Lung (tissue), 12 donors: Measurements from ENCODE around the gene LRP1B. TPM values are rescaled to one million over a fixed set of nuclear protein-coding genes. Genes with fewer than 3 reads are reported as not detected.
A peak's percentile ranks its signal among the peaks of the same experiment; 100 is the strongest.

ENCODE experiments used
- ATAC-seq: fragments of 200-7000 bp; cut with Tn5 transposase; one replicate; pipeline ENCODE4 v1.9.1; 2020; ENCODE audit warnings: moderate number of reproducible peaks; ENCODE audit not compliant: insufficient read depth, low FRiP score
- DNase-seq, 3 donors: peaks; one replicate each; pipeline ENCODE4 v3.0.0-alpha.2; 2013 to 2017
- H3K27ac ChIP-seq, 2 donors: one replicate each; pipeline ENCODE4 v1.5.1; 2013; ENCODE audit warnings: mild to moderate bottlenecking in 2 of 2, moderate library complexity in 2 of 2, control low read depth in 1 of 2, inconsistent platforms in 1 of 2, low read depth in 1 of 2, low read length in 1 of 2
- H3K27me3 ChIP-seq, 3 donors: one replicate each; pipeline ENCODE4 v1.5.1; 2013; ENCODE audit warnings: low read length in 2 of 3; ENCODE audit not compliant: control insufficient read depth in 3 of 3, insufficient read depth in 3 of 3
- H3K36me3 ChIP-seq, 4 donors: one replicate each; pipeline ENCODE4 v1.5.1; 2013; ENCODE audit warnings: low read length in 4 of 4, mild to moderate bottlenecking in 1 of 4, moderate library complexity in 1 of 4; ENCODE audit not compliant: control insufficient read depth in 4 of 4, insufficient read depth in 4 of 4
- H3K4me1 ChIP-seq, 5 donors: one replicate each; pipeline ENCODE4 v1.5.1; 2013; ENCODE audit warnings: low read length in 5 of 5, mild to moderate bottlenecking in 2 of 5, moderate library complexity in 1 of 5; ENCODE audit not compliant: control insufficient read depth in 5 of 5, insufficient read depth in 5 of 5
- H3K4me3 ChIP-seq: one replicate; pipeline ENCODE4 v1.5.1; 2013; ENCODE audit warnings: mild to moderate bottlenecking, control low read depth, moderate library complexity
- H3K9ac ChIP-seq, 2 donors: one replicate each; pipeline ENCODE4 v1.5.1; 2013; ENCODE audit warnings: low read length in 2 of 2, control low read depth in 1 of 2; ENCODE audit not compliant: insufficient read depth in 1 of 2
- H3K9me3 ChIP-seq, 4 donors: one replicate each; pipeline ENCODE4 v1.5.1; 2013; ENCODE audit warnings: low read length in 3 of 4, mild to moderate bottlenecking in 1 of 4, moderate library complexity in 1 of 4; ENCODE audit not compliant: control insufficient read depth in 4 of 4, insufficient read depth in 3 of 4
- CTCF ChIP-seq: IDR thresholded peaks from 2 replicates; pipeline ENCODE4 v1.5.1; 2012; ENCODE audit warnings: mild to moderate bottlenecking; ENCODE audit errors: control extremely low read depth, extremely low read depth
- WGBS, 2 donors: extraction: QIAGEN DNeasy Blood & Tissue Kit; methylation state at CpG; one replicate each; pipeline ENCODE4 v1.1.7; 2013; 5-methylcytosine and 5-hydroxymethylcytosine counted together
- polyA plus RNA-seq, 2 donors: library from polyadenylated mRNA; stranded (reverse); fragments of 200-250 nt; gene quantifications; one replicate each; pipeline ENCODE4 v1.2.1, GENCODE V29; 2013
- total RNA-seq, 2 donors: library from RNA; depleted of rRNA in 1 of 2; stranded (reverse); fragments of >200 nt in 1 of 2; gene quantifications; one replicate each; pipeline ENCODE4 v1.2.1, GENCODE V29; 2014 to 2021
- donor health status: control.
- donor health status: control.
- donor health status: Bipolar disorder and iron deficiency.
- donor health status: healthy.
- donor health status: DM: yes; HTN: yes; CAD: no.

Gene LRP1B
- total and polyA plus RNA-seq, 4 donors = 0.01 to 6.5 (median 0.16) TPM

DNA sequence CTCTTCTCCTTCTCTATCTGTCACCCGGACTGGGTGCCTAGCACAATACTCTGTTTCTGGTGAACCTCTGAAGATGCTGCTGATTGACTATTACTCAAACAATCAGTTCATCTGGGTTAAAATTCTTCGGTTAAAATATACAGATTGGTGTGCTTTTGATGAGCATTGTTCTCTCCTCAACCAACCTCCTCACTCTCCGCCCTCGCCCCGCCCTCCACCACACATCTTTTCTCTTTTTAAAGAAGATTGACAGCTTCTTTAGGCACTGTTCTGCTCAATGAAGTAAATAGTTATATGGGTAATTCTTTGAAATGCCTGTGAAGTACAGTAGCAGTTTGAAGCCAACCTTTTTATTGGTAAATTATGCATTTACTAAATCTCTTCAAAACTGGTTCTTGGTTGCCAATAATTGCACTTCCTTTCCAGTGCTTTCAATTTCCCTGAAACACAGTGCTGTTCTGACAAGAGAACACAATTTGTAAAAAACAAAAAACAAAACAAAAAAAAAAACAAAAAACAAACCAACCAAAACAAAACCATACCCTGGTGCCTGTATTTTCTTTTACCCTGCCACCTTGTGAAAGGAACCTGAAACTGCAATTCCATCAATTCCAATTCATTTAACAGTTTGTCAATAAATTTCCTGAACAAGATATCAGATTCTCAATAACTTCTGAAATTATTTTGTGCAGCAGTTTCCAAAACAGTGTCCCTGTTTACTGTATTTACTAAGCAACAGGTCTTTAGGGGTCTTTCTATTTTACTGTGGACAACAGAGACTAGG is 188.6 kb downstream of the LRP1B start:
- Histone ChIP-seq H3K27ac (no peak overlapping the region), H3K9me3 (no peaks in the 10 kb centered on the region), H3K4me1 (no peaks in the 10 kb centered on the region), H3K9ac (no peak overlapping the region), H3K27me3 (no peaks in the 10 kb centered on the region), H3K36me3 (no peaks in the 10 kb centered on the region), H3K4me3 (no peak overlapping the region)
- TF ChIP-seq CTCF = no peak
- DNase-seq = peak in 1 of 3 donors; percentile 4
- ATAC-seq = no peak
- 83 to 88% methylated on average over 5 of the region's 5 CpGs for WGBS, 2 donors

DNA sequence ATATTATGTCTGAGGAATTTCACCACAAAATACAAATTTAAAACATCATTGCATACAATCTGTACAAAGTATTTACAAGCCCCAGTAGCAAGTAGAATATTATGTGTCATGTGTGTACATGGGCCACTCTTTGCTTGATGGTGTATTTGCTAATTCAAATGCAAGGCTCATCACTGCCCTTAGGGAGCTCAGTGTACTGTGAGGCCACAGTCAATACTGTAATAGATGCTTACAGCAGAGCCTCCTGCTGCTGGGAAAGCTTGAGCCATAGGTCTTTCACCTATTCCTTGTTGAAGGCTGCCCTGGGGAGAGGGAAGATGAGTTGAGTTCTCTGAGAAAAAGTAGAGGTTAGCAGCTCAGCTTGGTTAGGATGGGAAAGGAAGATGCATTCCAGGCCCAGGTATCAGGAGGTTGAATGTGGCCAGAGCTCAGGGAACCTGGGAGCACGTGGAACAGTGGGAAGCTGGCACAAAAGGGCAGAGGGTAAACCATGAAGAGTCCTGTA is 189.6 kb downstream of the LRP1B start:
- Histone ChIP-seq H3K27me3 (no peaks in the 10 kb centered on the region), H3K9me3 (no peaks in the 10 kb centered on the region), H3K36me3 (no peaks in the 10 kb centered on the region), H3K9ac (no peak overlapping the region), H3K27ac (no peak overlapping the region), H3K4me1 (no peaks in the 10 kb centered on the region), H3K4me3 (no peak overlapping the region)
- no peak for ATAC-seq
- WGBS, 2 donors = 61 to 63% methylated on average over 1 of the region's 1 CpG
- no peak for TF ChIP-seq CTCF
- no peak for DNase-seq

DNA sequence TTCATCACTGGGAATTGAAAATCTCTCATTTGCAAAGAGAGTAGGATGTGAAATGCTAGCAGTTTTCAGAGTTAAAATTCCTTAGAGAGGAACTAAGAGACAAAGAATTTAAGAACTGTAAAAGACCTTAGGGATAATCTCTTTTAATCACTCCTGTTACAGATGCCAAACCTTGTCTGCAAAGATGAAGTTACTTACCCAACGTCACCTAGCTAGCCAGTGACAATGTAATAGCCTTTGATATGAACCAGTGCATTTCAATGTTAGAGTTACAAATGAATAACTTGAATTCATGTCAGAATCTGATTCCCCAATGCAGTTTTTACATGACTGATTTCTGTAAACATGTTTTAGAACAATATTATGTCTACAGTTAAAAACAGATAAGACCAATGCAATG is 190.1 kb downstream of the LRP1B start:
- no peak overlapping the region for H3K27ac ChIP-seq
- WGBS, 2 donors = 84 to 93% methylated on average over 1 of the region's 1 CpG
- H3K9me3 ChIP-seq = no peaks in the 10 kb centered on the region
- no peak for ATAC-seq
- no peak for TF ChIP-seq CTCF
- H3K36me3 ChIP-seq = no peaks in the 10 kb centered on the region
- H3K4me3 ChIP-seq = no peak overlapping the region
- H3K4me1 ChIP-seq = no peaks in the 10 kb centered on the region
- no peak for DNase-seq
- H3K9ac ChIP-seq = no peak overlapping the region
- H3K27me3 ChIP-seq = no peaks in the 10 kb centered on the region
